Measurements from ENCODE around the gene ATP2A1.
A peak's percentile ranks its signal among the peaks of the same experiment; 100 is the strongest.

The ATP2A1 gene

DNA sequence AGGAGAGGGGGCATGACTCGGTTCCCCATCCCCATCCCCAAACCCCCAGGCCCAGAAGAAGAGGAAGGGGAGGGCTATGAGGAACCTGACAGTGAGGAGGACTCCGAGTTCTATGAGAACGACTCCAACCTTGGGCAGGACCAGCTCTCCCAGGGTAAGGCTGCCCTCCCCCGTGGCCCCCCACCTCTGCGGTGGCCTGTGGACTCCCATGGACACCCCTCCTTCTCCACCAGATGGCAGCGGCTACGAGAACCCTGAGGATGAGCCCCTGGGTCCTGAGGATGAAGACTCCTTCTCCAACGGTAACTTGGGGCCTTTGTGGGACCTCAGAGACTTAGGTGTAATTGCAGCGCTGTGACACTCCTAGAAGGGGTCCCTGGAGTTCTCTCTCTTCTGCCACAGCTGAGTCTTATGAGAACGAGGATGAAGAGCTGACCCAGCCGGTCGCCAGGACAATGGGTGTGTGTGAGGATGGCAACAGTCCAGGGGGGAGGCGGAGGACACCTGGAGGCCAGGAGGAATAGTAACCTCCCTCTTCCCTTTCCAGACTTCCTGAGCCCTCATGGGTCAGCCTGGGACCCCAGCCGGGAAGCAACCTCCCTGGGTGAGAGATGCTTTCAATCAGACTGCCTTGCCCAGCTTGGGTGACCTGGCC, 59.1 kb downstream of the ATP2A1 start:
- TF ChIP-seq USF1 (IDR thresholded peaks at IDR 0.05) (no peak), TEAD4 (IDR thresholded peaks at IDR 0.05) (no peak), CEBPB (IDR thresholded peaks at IDR 0.05) (no peak), TCF12 (IDR thresholded peaks at IDR 0.05; ENCODE audit: low read depth) (no peak), RAD21 (IDR thresholded peaks at IDR 0.05; ENCODE audit: low read depth) (no peak), ZBTB7A (IDR thresholded peaks at IDR 0.05; ENCODE audit: low read depth) (no peak), EGR1 (IDR thresholded peaks at IDR 0.05) (no peak), NFIC (IDR thresholded peaks at IDR 0.05) (no peak)

DNA sequence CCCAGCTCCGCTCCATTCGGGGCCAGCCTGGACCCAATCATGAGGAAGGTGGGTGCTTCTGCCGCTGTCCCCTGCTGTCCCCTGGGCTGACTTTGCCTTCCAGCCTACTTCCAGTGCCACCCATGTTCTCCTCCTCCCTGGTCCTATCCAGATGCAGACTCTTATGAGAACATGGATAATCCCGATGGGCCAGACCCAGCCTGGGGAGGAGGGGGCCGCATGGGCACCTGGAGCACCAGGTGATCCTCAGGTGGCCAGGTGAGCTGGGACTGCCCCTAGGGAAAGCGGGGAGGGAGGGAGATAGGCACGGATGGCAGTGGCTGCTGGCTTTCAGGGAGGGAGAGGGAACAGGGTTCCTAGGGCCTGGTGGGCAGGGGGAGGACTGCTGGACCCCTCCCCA, 60.4 kb downstream of the ATP2A1 start:
- TF ChIP-seq USF1 (IDR thresholded peaks at IDR 0.05), result no peak
- TF ChIP-seq MAX (IDR thresholded peaks at IDR 0.05), result no peak
- no peak for TF ChIP-seq FOXM1 (IDR thresholded peaks at IDR 0.05; ENCODE audit: borderline replicate concordance, low read depth)
- no peak for TF ChIP-seq CEBPB (IDR thresholded peaks at IDR 0.05)
- TF ChIP-seq CREB1 (IDR thresholded peaks at IDR 0.05; ENCODE audit: low read depth), result no peak
- no peak for TF ChIP-seq RAD21 (IDR thresholded peaks at IDR 0.05; ENCODE audit: low read depth)
- TF ChIP-seq TCF12 (IDR thresholded peaks at IDR 0.05; ENCODE audit: low read depth), result no peak
- TF ChIP-seq YY1 (IDR thresholded peaks at IDR 0.05; ENCODE audit: low read depth), result no peak
- TF ChIP-seq EGR1 (IDR thresholded peaks at IDR 0.05), result no peak
- TF ChIP-seq ZBTB7A (IDR thresholded peaks at IDR 0.05; ENCODE audit: low read depth), result no peak

DNA sequence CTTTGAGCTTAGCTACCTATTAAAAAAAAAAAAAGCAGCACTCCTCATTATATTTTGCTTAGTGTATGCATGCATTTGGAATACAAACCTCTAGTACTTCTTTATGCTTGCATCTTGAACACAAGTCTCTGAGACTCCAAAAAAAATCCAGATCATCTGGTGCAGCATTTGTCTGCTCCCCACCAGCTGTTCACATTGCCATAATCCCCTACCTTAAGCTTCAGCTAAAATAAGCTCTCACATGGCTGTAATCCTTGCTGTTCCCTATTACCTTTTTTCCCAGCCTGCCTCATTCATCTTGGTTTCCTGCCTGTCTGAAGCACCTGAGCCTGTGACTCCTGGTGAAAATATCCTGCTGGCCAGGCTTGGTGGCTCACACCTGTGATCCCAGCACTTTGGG, 65.0 kb downstream of the ATP2A1 start:
- TF ChIP-seq TCF12 (IDR thresholded peaks at IDR 0.05; ENCODE audit: low read depth) (no peak), NFIC (IDR thresholded peaks at IDR 0.05) (no peak), YY1 (IDR thresholded peaks at IDR 0.05; ENCODE audit: low read depth) (no peak), CEBPB (IDR thresholded peaks at IDR 0.05) (no peak), RAD21 (IDR thresholded peaks at IDR 0.05; ENCODE audit: low read depth) (no peak), MAX (IDR thresholded peaks at IDR 0.05) (no peak), CREB1 (IDR thresholded peaks at IDR 0.05; ENCODE audit: low read depth) (no peak), FOXM1 (IDR thresholded peaks at IDR 0.05; ENCODE audit: borderline replicate concordance, low read depth) (no peak), TEAD4 (IDR thresholded peaks at IDR 0.05) (no peak)
- TF ChIP-seq, protein P1, sequence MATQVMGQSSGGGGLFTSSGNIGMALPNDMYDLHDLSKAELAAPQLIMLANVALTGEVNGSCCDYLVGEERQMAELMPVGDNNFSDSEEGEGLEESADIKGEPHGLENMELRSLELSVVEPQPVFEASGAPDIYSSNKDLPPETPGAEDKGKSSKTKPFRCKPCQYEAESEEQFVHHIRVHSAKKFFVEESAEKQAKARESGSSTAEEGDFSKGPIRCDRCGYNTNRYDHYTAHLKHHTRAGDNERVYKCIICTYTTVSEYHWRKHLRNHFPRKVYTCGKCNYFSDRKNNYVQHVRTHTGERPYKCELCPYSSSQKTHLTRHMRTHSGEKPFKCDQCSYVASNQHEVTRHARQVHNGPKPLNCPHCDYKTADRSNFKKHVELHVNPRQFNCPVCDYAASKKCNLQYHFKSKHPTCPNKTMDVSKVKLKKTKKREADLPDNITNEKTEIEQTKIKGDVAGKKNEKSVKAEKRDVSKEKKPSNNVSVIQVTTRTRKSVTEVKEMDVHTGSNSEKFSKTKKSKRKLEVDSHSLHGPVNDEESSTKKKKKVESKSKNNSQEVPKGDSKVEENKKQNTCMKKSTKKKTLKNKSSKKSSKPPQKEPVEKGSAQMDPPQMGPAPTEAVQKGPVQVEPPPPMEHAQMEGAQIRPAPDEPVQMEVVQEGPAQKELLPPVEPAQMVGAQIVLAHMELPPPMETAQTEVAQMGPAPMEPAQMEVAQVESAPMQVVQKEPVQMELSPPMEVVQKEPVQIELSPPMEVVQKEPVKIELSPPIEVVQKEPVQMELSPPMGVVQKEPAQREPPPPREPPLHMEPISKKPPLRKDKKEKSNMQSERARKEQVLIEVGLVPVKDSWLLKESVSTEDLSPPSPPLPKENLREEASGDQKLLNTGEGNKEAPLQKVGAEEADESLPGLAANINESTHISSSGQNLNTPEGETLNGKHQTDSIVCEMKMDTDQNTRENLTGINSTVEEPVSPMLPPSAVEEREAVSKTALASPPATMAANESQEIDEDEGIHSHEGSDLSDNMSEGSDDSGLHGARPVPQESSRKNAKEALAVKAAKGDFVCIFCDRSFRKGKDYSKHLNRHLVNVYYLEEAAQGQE (IDR thresholded peaks at IDR 0.05; ENCODE audit: low read depth), result no peak

- TF ChIP-seq CEBPB (IDR thresholded peaks at IDR 0.05) (no peak), FOXM1 (IDR thresholded peaks at IDR 0.05; ENCODE audit: borderline replicate concordance, low read depth) (no peak), EGR1 (IDR thresholded peaks at IDR 0.05) (no peak), MAX (IDR thresholded peaks at IDR 0.05) (no peak), CREB1 (IDR thresholded peaks at IDR 0.05; ENCODE audit: low read depth) (no peak), EP300 (IDR thresholded peaks at IDR 0.05; ENCODE audit: borderline replicate concordance) (no peak), TCF12 (IDR thresholded peaks at IDR 0.05; ENCODE audit: low read depth) (no peak), ZBTB7A (IDR thresholded peaks at IDR 0.05; ENCODE audit: low read depth) (no peak), USF1 (IDR thresholded peaks at IDR 0.05) (no peak), RAD21 (IDR thresholded peaks at IDR 0.05; ENCODE audit: low read depth) (no peak), NFIC (IDR thresholded peaks at IDR 0.05) (no peak), TAF1 (IDR thresholded peaks at IDR 0.05; ENCODE audit: low read depth) (no peak), TEAD4 (IDR thresholded peaks at IDR 0.05) (no peak), YY1 (IDR thresholded peaks at IDR 0.05; ENCODE audit: low read depth) (no peak)
- TF ChIP-seq, protein P1 (IDR thresholded peaks at IDR 0.05; ENCODE audit: low read depth), result no peak
Observed at GRCh38 chr16:28946681-28947080, 68.4 kb downstream of the ATP2A1 start.

GRCh38 chr16:28950648-28951409, 72.5 kb downstream of the ATP2A1 start, which contains the start of gene NFATC2IP:
Gene NFATC2IP (plus strand): TSS chr16:28950937. CDS start chr16:28951012, 75 bp downstream.
- TF ChIP-seq EP300 (IDR thresholded peaks at IDR 0.05; ENCODE audit: borderline replicate concordance) (no peak), USF1 (IDR thresholded peaks at IDR 0.05) (no peak), CEBPB (IDR thresholded peaks at IDR 0.05) (no peak), TCF12 (IDR thresholded peaks at IDR 0.05; ENCODE audit: low read depth) (peak; percentile 35; the same call in 1 of the 2 replicates), NFIC (IDR thresholded peaks at IDR 0.05) (no peak), FOXM1 (IDR thresholded peaks at IDR 0.05; ENCODE audit: borderline replicate concordance, low read depth) (no peak), TAF1 (IDR thresholded peaks at IDR 0.05; ENCODE audit: low read depth) (peak; percentile 97), YY1 (IDR thresholded peaks at IDR 0.05; ENCODE audit: low read depth) (peak; percentile 91), MAX (IDR thresholded peaks at IDR 0.05) (peak; percentile 52), TEAD4 (IDR thresholded peaks at IDR 0.05) (0 out of 2 replicates have a peak, but pooled peaks have one; percentile 3), ZBTB7A (IDR thresholded peaks at IDR 0.05; ENCODE audit: low read depth) (peak; percentile 44; the same call in 1 of the 2 replicates), CREB1 (IDR thresholded peaks at IDR 0.05; ENCODE audit: low read depth) (peak; percentile 69), RAD21 (IDR thresholded peaks at IDR 0.05; ENCODE audit: low read depth) (no peak), EGR1 (IDR thresholded peaks at IDR 0.05) (no peak; the same call in 1 of the 2 replicates)
- TF ChIP-seq, protein P1 (IDR thresholded peaks at IDR 0.05; ENCODE audit: low read depth), result no peak
